Measurements from ENCODE around the gene PDAP1.
A peak's percentile ranks its signal among the peaks of the same experiment; 100 is the strongest.
"Not testable (repeated sequence)": the region's sequence is repeated elsewhere in the genome, so short reads cannot be mapped to it uniquely, and the experiment has no call there.

The PDAP1 gene

DNA sequence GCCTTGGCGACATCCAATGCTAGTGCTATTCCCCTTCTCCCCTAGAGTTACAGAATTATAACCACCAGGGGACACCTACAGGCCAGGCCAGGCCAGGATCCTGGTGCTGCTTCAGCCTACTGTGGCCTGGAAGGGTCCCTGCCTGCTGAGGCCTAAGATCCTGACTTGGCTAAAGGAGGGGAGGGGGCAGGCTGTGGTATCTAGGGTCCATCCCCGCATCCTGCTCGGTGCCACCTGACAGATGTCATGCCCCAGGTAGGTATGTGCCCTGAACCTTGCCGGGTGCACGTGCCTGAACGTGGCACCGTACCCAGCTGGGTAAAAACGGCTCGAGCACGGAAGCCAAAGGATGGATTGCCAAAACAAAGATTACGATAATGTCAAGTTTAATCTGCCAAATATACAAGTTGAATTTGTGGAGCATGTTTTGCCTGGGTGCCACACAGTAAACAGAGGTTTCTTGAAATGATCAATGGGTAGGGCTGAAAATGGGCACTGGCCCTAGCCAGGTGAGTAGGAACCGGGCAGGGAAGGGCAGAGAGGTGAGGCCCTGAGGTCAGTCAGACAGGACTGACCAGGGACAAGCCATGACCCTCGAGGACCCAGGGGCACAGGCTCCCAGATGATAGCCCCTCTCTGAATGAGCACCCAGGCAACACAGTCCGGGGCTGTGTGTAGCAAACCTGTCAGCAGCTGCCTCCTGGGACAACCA is 12.6 kb downstream of the PDAP1 start:
- DNase-seq: no peak

DNA sequence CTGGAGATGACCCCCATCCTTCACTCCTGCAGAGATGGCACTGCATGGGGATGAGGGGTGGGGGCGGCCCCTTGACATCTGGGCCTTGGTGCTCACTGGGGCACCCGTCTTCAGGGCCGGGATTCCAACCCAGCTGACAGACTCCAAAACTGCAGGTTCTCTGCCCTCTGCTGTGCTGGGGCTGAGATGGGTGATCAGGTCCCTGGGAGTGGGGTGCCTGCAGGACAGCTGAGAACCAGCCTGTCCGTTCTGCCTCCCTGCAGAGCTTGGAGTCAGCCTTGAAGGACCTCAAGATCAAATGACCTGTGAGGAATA is 14.3 kb downstream of the PDAP1 start:
- no peak for DNase-seq

DNA sequence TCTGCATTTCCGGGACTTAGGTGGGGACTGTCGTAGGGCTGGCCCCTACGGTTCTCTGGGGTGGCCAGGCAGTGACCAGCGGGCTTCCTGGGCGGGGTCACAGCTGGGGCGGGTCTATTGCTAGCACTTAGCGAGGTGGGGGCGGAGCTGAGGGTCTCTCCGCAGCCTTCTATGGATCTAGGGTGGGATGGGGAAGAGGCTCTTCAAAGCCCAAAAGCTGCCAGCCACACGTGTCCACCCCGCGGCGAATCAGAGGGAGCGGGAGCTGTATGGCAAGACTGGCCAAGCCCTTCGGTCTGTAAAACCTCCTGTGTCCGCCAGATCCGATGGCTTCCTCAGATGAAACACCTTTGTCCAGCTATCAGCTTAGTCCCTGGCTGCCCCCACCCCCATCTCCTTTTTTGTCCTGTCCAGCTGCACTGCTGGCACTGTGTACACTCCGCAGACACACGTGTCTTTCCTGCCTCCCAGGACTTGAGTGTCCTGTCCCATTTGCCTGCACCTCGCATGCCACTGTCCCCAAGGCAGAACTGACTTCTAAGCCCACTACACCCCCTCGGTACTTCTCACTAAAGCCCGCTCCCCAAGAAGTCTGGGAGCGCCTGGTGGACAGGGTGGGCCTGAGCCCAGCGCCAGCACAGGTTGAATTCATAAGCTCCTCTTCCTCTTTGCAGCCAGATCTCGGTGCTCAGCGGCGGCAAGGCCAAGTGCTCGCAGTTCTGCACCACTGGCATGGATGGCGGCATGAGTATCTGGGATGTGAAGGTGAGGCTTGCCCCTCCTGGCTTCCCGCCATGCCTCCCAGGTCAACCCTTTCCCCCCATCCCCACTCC is 14.8 kb downstream of the PDAP1 start:
- no peak for DNase-seq

DNA sequence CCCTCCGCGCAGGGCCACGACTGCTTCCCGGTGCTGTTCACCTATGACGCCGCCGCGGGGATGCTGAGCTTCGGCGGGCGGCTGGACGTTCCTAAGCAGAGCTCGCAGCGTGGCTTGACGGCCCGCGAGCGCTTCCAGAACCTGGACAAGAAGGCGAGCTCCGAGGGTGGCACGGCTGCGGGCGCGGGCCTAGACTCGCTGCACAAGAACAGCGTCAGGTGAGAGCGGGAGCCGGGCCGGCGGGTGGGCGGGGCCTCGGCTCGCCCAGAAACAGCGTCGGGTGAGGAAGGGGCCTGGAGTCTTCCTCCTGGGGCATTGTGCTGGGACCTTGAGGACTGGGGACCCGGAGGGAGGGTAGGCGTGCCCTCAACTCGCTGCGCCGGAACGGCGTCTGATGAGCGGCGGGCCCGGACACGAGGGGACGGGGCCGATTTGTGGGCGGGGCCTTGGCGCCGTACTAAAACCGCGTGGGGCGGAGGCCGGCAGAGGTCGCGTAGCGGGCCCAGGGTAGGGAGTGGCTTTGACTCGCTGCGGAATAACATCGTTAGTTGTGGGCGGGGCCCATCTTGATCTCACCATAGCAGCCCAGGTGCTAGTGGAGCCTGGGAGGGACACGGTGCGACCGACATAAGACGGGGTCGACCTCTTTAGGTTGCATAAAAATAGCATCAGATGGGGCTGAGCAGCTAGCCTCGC is 15.6 kb downstream of the PDAP1 start:
- DNase-seq: peak; percentile 87

DNA sequence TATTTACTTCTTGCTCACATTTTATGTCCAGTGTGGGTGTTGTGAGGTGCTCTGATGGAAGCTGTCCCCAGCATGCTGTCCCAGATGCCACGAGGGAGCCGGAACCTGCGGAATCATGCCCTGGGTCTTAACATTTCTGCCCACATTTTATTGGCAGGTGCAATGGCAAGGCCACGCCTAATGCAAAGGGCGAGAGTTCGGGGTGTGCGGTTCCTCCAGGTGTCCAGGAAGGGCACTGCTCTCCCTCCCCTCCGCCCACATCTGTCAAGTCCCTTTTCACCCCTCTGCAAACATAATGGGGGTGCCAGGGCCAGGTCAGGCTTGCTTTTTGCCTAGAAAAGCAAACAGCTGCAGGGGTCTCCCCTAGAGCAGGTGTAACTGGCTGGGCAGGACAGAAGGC is 16.4 kb downstream of the PDAP1 start:
- no peak for DNase-seq

DNA sequence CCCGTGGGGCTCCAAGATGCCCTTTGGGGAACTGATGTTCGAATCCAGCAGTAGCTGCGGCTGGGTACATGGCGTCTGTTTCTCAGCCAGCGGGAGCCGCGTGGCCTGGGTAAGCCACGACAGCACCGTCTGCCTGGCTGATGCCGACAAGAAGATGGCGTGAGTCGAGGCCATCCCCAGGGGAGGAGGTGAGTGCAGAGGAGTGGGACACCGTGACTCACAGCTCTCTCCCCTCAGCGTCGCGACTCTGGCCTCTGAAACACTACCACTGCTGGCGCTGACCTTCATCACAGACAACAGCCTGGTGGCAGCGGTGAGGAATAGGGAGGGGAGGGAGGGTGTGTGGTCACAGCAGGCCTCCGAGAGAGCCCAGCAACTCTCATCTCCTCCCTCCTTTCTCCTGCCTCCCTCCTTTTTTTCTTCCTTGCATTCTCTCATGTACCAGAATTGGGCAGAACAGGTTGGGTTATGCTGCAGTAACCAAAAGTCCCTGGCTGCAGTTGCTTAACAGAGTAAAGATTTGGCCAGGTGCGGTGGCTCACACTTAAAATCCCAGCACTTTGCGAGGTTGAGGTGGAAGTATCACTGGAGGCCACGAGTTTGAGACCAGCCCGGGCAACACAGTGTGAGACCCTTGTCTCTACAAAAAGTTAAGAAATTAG is 17.3 kb downstream of the PDAP1 start:
- no peak for DNase-seq

DNA sequence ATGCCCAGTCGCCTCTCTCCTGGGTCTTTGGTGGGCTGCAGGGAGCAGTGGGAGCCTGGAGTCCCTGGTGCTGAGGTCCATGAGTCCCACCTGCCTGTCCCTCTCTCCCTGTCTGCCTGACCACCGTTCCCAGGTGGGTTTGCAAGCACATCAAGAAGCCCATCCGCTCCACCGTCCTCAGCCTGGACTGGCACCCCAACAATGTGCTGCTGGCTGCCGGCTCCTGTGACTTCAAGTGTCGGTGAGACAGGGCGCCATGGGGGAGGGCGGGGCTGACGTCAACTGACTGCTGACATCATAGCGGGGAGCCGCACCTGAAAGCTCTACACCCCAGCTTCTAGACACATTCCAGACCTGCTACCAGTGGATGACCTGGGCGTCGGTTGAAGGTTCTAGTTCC is 18.6 kb downstream of the PDAP1 start:
- no peak for DNase-seq

DNA sequence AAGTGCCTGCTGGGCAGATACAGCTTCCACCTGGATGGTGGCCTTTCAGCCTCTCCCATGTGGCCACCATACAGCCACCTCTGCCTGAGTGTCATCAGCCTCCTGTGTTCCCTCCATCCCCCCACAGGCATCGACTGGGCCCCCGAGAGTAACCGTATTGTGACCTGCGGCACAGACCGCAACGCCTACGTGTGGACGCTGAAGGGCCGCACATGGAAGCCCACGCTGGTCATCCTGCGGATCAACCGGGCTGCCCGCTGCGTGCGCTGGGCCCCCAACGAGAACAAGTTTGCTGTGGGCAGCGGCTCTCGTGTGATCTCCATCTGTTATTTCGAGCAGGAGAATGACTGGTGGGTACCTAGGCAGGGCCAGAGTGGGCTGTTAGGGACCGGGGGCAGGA is 20.5 kb downstream of the PDAP1 start:
- DNase-seq: no peak

DNA sequence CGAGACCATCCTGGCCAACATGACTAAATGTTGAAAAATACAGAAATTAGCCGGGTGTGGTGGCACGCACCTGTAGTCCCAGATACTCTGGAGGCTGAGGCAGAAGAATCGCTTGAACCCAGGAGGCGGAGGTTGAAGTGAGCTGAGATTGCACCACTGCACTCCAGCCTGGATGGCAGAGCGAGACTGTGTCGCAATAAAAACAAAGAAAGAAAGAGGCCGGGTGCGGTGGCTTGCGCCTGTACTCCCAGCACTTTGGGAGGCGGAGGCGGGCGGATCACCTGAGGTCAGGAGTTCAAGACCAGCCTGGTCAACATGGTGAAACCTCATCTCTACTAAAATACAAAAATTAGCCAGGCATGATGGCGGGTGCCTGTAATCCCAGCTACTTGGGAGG is 21.2 kb downstream of the PDAP1 start:
- not testable (repeated sequence) for DNase-seq

DNA sequence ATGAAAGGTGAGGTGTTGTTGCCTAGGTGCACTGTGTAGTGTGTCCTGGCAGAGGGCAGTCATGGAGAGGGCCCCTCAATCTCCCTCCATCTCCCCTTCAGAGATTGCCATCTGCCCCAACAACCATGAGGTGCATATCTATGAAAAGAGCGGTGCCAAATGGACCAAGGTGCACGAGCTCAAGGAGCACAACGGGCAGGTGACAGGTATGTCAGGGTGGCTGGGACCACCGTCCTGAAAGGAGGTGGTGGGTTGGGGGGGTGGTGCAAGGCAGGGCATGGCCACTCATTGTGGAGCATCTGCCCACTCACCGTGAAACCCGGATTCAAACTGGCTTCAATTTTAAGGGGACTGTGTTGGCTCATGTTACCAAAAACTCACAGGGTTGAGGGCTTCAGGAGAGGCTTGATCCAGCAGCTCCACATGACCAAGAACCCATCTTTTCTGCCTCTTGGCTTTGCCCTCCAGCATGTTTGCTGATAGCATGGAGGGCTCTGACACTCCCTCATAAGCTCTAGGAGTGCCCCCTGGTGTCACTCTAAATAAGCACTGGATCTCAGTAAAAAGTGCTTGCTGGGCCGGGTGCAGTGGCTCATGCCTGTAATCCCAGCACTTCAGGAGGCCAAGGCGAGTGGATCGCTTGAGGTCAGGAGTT is 21.7 kb downstream of the PDAP1 start:
- DNase-seq: peak; percentile 8

DNA sequence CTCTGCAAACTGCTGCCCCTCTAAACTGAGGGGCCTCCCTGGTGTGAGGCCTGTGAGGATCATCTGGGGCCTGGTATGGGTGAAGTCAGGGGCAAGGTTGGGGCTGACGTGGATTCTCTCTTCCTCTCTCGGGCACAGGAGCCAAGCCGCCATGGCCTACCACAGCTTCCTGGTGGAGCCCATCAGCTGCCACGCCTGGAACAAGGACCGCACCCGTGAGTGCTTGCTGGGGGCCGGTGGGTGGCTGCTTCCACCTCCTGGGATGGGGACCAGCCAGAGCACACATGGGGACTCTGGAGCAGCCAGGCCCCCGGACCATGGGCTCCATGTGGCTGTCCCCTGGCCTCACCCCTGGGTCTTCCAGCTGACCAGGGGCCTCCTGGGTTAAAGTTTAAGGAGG is 22.8 kb downstream of the PDAP1 start:
- no peak for DNase-seq

DNA sequence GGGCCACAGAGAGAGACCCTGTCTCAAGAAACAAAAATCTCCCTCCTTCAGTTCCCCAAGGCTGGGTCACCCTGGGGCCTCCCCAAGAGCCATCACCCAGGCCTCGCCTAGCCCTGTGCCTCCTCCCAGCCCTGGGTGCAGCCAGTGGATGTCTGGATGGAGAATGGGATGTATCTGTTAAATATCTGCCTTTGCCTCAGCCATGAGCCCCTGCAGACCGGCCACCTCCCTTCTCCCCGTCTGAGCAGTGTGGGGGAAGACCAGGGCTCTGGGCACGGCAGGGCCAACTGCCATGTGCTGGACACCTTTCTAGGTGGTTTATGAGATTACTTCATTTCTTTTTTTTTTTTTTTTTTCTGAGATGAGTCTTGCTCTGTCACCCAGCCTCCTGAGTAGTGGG is 23.9 kb downstream of the PDAP1 start:
- no peak for DNase-seq

DNA sequence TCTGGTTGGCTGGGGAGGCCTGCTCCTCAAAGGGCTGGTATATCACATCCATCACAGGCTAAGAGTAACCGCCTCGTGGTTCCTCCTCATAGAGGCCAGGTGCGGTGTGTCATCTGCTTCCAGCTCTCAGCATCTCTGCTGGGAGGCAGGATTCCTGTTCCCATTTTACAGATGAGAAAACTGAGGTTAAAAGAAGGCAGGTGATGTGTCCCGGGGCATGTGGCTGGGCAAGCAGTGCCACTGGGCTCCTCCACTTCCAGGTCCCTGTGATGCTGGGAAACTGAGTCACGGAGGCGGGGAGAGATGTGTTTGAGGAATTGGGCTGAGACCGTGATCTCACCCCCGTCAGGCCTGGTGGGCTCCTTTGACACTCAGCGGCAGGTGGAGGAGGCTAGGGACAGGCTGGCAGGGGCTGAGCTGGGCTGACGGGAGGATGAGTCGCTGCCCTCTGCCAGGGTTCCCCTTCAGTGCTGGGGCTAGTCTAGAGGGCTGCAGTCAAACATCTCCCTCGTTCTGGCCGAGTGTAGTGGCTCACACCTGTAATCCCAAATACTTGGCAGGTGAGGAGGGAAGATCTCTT is 24.5 kb downstream of the PDAP1 start:
- DNase-seq: no peak

DNA sequence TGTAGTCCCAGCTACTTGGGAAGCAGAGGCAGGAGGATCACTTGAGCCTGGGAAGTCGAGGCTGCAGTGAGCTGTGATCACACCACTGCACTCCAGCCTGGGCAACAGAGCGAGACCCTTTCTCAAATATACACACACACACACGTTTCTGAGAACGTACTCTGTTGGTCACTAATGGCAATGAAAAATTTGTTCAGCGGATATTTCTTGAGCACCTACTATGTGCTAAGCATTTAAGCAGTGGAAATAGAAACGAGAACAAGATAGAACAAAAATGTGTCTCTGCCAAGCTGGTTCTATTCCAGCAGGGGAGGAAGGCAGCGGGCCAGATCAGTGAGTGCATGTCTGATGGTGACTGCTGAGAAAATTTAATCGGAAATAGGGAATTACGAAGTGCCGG is 25.2 kb downstream of the PDAP1 start:
- DNase-seq: no peak

DNA sequence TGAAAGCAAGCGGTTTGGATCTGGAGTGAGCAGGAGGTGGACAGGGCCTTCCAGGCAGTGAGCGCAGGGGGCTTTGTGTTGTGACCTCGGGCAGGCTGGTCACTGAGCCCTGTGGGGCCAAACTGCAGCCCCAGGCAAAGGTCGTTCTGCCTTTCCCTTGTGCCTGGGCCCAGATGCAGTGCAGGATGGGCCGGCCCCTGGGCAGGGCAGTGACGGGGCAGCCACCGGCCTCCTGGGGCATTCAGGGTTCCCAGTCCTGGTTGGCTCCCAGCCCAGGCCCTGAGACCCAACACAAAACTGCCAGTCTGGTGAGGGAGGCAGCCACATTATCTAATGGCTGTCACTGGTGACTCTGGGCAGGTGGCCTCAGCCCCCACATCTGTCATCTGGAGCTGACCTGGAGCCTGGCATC is 26.7 kb downstream of the PDAP1 start:
- no peak for DNase-seq

DNA sequence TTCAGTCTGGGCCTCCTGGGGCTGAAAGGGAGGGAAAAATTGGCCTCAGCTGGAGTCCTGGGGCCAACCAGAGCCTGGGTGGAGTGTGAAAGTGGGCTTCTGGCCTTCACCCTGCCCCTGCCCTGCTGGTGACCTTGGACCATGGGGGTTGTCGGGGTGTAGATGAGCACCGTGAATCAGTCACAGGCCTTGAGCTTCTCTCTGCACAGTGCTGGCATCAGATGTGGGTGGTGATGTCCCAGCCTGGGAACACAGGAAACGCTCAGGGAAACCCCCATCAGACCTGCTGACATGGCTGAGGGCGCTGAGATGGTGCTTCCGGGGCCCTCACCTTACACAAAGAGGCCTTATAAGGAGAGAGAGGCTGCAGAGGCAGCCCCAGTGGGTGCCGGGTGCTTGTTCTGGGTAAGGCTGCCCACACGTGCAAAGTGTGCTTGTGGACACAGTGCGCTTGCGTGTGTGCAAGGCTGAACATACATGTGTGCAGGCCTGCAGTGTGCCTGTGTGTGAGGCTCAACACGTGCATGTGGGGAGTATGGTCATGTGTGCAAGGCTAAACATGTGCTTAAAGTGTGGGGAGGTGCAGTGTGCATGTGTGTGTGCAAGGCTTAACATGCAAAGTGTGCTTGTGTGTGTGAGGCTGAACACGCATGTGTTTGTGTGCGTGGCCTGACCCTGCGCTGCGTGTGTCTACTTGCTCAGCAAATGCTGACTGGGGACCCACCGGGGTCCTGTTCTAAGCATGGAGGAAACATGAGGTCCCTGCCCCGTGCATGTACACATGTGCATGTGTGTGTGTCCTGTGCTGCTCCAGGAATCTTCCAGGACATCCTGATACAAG is 27.4 kb downstream of the PDAP1 start:
- no peak for DNase-seq

DNA sequence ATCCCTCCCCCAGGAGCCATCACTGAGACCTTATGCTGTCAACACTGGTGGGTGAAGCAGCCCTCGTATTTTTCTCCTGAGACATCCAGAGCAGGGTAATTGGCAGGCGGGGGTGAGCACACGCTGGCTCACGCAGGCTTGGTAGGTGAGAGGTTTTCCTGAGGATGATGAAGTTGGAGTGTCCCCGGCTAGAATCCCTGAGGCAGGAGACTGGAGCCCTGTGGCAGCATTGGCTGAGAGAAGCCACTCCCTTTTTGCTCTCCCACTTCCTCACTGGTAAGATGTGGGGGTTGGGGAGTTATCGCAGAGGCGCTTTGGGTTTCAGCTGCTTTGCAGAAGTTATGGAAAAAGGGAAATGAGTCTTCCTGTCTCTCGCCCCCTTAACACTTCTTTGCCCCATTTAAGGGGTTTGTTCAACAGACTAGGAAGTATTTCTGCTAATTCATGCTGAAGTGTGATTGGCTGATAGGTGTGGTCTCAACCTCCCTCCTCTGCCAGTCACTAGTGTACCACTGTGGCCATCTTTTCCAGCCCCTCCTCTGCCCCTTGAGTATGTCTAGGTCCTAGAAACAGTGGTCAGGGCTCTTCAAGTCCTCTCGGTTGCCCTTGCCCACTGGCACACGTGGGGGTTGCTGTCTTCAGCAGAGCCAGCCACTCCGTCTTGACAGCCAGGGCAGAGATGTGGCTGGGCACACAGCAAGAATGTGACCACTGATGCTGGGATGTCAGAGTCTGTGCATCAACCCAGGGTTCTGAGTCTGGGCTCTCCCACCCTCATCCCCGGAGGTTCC is 28.2 kb downstream of the PDAP1 start:
- no peak for DNase-seq

DNA sequence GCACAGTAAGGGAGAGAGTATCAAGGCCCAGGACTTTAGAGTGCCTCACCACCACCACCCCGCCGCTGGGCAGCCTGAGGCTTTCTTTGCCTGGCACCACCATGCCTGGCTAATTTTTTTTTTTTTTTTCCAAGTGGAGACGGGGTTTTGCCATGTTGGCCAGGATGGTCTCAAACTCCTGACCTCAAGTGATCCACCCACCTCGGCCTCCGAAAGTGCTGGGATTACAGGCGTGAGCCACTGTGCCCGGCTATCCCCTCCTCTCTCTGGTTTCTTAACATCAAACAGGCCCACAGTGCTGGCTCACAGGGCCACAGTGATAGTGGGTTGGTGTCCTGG is 28.7 kb downstream of the PDAP1 start:
- not testable (repeated sequence) for DNase-seq

DNA sequence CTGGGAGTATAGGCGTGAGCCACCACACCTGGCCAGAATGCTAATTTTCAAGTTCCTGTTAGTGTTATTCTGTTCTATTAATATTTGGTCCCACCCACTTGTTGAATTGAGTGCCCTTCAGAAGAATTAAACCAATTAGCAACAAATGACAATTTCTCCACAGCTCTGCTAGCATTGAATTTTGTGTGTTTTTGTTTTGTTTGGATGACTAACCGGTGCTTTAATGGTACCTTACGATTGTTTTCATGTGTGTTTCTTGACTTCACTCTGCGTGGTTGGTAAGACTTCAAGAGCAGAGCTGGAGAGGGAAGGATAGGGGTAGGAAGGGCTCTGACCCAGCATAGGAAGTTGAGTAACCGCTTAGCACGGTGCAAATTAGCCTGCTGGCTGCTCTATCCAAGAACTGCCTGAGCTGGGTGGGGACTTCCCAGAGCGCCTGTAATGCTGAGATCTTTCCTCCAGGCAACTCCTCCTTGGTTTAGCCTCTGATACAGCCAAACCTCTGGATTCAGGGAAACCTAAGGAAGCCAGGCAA is 29.3 kb downstream of the PDAP1 start:
- no peak for DNase-seq

DNA sequence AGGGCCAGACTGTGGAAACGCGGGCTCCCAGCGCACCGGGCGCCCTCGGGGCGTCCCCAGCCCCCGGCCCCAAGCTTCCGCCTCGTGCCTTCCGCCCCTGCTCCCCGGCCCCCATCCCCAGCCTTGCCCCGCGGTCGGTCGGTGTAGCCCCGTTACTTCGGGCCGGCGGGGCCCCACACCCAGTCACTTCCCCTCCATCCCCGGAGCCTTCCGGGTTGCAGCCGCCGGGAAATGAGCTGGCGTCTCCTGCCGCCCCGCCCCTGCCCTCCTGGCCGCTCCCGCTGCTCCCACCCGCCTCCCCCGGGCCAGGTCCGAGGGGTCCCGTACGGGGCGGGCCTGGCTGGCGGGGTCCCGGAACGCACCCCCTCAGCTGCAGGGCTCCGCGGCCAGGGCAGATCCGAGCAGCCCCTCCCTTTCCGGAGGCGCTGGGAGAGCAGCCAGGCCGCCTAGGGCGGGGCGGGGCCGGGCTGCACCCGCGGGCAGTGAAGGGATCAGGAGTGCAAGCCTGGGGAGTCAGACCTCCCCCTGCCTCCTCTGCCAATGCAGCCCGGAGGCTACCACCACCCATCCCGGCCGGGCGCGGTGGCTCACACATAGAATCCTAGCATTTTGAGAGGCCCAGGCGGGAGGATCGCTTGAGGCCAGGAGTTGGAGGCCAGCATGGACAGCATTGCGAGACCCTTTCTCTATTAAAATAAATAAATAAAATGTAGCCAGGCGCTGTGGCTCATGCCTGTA is 33.2 kb downstream of the PDAP1 start:
- peak; percentile 14 for DNase-seq

Measured in NCI-H2171 treated with DMSO at 0.1 percent for 48 hours (cell line).